Neutrophil (primary cell): ENCODE data around the gene UST.

Source experiments
- H3K27ac ChIP-seq: fragments of 200-600 bp; sonication (generic); 2 replicates; pipeline ENCODE4 v1.5.1; 2016; ENCODE audit warnings: mild to moderate bottlenecking, moderate library complexity
- H3K27me3 ChIP-seq: fragments of 200-600 bp; sonication (generic); 2 replicates; pipeline ENCODE4 v1.6.0; 2016; ENCODE audit warnings: mild to moderate bottlenecking
- H3K36me3 ChIP-seq: fragments of 200-600 bp; sonication (generic); 2 replicates; pipeline ENCODE4 v1.5.1; 2017
- H3K4me1 ChIP-seq, 2 experiments: fragments of 200-600 bp in 1 of 2; sonication (generic) in 1 of 2; 1 replicate in 1 of 2; 2 replicates in 1 of 2; pipeline versions ENCODE4 v1.5.1 to v1.6.1; 2013 to 2016; ENCODE audit warnings: low read depth in 1 of 2, low read length in 1 of 2, mild to moderate bottlenecking in 1 of 2, moderate library complexity in 1 of 2; ENCODE audit not compliant: control insufficient read depth in 1 of 2, insufficient read depth in 1 of 2
- H3K4me3 ChIP-seq, 2 experiments: fragments of 200-600 bp in 1 of 2; sonication (generic) in 1 of 2; 1 replicate in 1 of 2; 2 replicates in 1 of 2; pipeline ENCODE4 v1.5.1; 2013 to 2016; ENCODE audit warnings: low read depth in 1 of 2, low read length in 1 of 2, mild to moderate bottlenecking in 1 of 2, moderate library complexity in 1 of 2
- H3K9me3 ChIP-seq: fragments of 200-600 bp; sonication (generic); 2 replicates; pipeline ENCODE4 v1.5.1; 2016
- CTCF ChIP-seq: fragments of 200-600 bp; sonication (generic); IDR thresholded peaks from 2 replicates; pipeline ENCODE4 v1.5.1; 2016; ENCODE audit warnings: antibody characterized with exemption

UST gene

GRCh38 chr6:149064001-149064659, 317.3 kb downstream of the UST start:
- no peak overlapping the region for H3K27ac ChIP-seq
- H3K4me1 ChIP-seq = peaks cover 0 to 8% of the 10 kb centered on the region in 2 experiments
- no peak overlapping the region for H3K4me3 ChIP-seq
- no peaks in the 10 kb centered on the region for H3K36me3 ChIP-seq
- TF ChIP-seq CTCF = no peak
- H3K9me3 ChIP-seq = no peaks in the 10 kb centered on the region
- peaks cover 40% of the 10 kb centered on the region for H3K27me3 ChIP-seq

- H3K9me3 ChIP-seq = no peaks in the 10 kb centered on the region
- peaks cover 0 to 8% of the 10 kb centered on the region in 2 experiments for H3K4me1 ChIP-seq
- no peak for TF ChIP-seq CTCF
- H3K27ac ChIP-seq = no peak overlapping the region
- H3K4me3 ChIP-seq = no peak overlapping the region
- H3K36me3 ChIP-seq = no peaks in the 10 kb centered on the region
- H3K27me3 ChIP-seq = peaks cover 34% of the 10 kb centered on the region
Observed at GRCh38 chr6:149064660-149065015, 317.8 kb downstream of the UST start.

GRCh38 chr6:149065121-149065520, 318.3 kb downstream of the UST start:
- Histone ChIP-seq H3K27ac (no peak overlapping the region), H3K9me3 (no peaks in the 10 kb centered on the region), H3K27me3 (peaks cover 30% of the 10 kb centered on the region), H3K4me3 (no peak overlapping the region), H3K4me1 (peaks cover 0 to 6% of the 10 kb centered on the region in 2 experiments), H3K36me3 (no peaks in the 10 kb centered on the region)
- no peak for TF ChIP-seq CTCF

GRCh38 chr6:149065658-149066556, 319.1 kb downstream of the UST start:
- TF ChIP-seq CTCF = no peak
- H3K9me3 ChIP-seq = no peaks in the 10 kb centered on the region
- H3K27ac ChIP-seq = no peak overlapping the region
- H3K36me3 ChIP-seq = no peaks in the 10 kb centered on the region
- H3K27me3 ChIP-seq = peaks cover 22% of the 10 kb centered on the region
- no peaks in the 10 kb centered on the region for H3K4me1 ChIP-seq
- H3K4me3 ChIP-seq = no peak overlapping the region

GRCh38 chr6:149071997-149072396, 325.2 kb downstream of the UST start:
- Histone ChIP-seq H3K27ac (no peak overlapping the region), H3K9me3 (no peaks in the 10 kb centered on the region), H3K36me3 (no peaks in the 10 kb centered on the region), H3K4me3 (no peak overlapping the region), H3K4me1 (no peaks in the 10 kb centered on the region), H3K27me3 (peaks cover 5% of the 10 kb centered on the region)
- TF ChIP-seq CTCF = no peak
